PC-9 (cell line): Measurements from ENCODE around the gene SLC29A4. TPM values are rescaled to one million over a fixed set of nuclear protein-coding genes. Genes with fewer than 3 reads are reported as not detected.

Experiments used
- BruUV-seq: library from RNA; stranded (reverse); fragments of 400-500 nt; replicated peaks from 2 replicates; lab custom pipeline; 2021; lab: Mats Ljungman, UMichigan
- CTCF ChIA-PET: fragments of 300-600 bp; sonication (Branson Sonifier 250); formaldehyde crosslinking; loops from one replicate; lab custom pipeline; 2022; ENCODE audit warnings: antibody characterized with exemption; lab: Charles Lee
- POLR2A ChIA-PET: fragments of 300-600 bp; sonication (Branson Sonifier 250); formaldehyde crosslinking; loops from one replicate; lab custom pipeline; 2022; ENCODE audit warnings: antibody characterized with exemption; ENCODE audit not compliant: unreplicated experiment; lab: Charles Lee
- DNase-seq, 2 experiments: peaks; one replicate each; pipeline versions ENCODE4 v3.0.0 to v3.0.0-alpha.2; 2015 to 2022; ENCODE audit warnings: mixed read lengths in 1 of 2
- H2AFZ ChIP-seq: fragments of 200-600 bp; sonication (generic); 2 replicates; pipeline ENCODE4 v1.8.1; 2017; ENCODE audit warnings: antibody characterized with exemption
- H3F3A ChIP-seq: fragments of 200-600 bp; sonication (generic); 2 replicates; pipeline ENCODE4 v1.8.1; 2017; ENCODE audit warnings: antibody characterized with exemption, mild to moderate bottlenecking, low read depth; ENCODE audit not compliant: insufficient read depth
- H3K27ac ChIP-seq: fragments of 200-600 bp; sonication (generic); 2 replicates; pipeline ENCODE4 v1.6.1; 2016; ENCODE audit warnings: mixed run types
- H3K27me3 ChIP-seq: fragments of 200-600 bp; sonication (generic); 2 replicates; pipeline ENCODE4 v1.6.1; 2016; ENCODE audit warnings: low read depth, mixed run types; ENCODE audit not compliant: insufficient read depth
- H3K36me3 ChIP-seq: fragments of 200-600 bp; sonication (generic); 2 replicates; pipeline ENCODE4 v1.6.1; 2016; ENCODE audit warnings: low read depth, mixed run types
- H3K4me1 ChIP-seq: fragments of 200-600 bp; sonication (generic); replicated peaks from 2 replicates; pipeline ENCODE4 v1.6.1; 2016; ENCODE audit warnings: mixed run types; ENCODE audit not compliant: insufficient read depth
- H3K4me2 ChIP-seq: fragments of 200-600 bp; sonication (generic); 2 replicates; pipeline ENCODE4 v1.6.1; 2017; ENCODE audit warnings: mixed run types
- H3K4me3 ChIP-seq: fragments of 200-600 bp; sonication (generic); 2 replicates; pipeline ENCODE4 v1.6.1; 2016; ENCODE audit warnings: mixed run types
- H3K79me2 ChIP-seq: fragments of 200-600 bp; sonication (generic); 2 replicates; pipeline ENCODE4 v1.6.1; 2017; ENCODE audit warnings: low read depth, mixed run types
- H3K9me2 ChIP-seq: fragments of 200-600 bp; sonication (generic); 2 replicates; pipeline ENCODE4 v1.8.1; 2017; ENCODE audit warnings: mild to moderate bottlenecking; ENCODE audit not compliant: insufficient read depth
- H3K9me3 ChIP-seq: fragments of 200-600 bp; sonication (generic); 2 replicates; pipeline ENCODE4 v1.8.1; 2016; ENCODE audit warnings: low read depth; ENCODE audit not compliant: insufficient read depth
- H4K20me1 ChIP-seq: fragments of 200-600 bp; sonication (generic); 2 replicates; pipeline ENCODE4 v1.8.1; 2017; ENCODE audit not compliant: insufficient read depth
- CTCF ChIP-seq: fragments of 200-600 bp; sonication (generic); conservative IDR thresholded peaks from 2 replicates; pipeline ENCODE4 v1.6.1; 2017; ENCODE audit warnings: mixed run types, antibody characterized with exemption, mild to moderate bottlenecking, moderate library complexity
- EZH2 ChIP-seq: fragments of 200-600 bp; sonication (generic); IDR thresholded peaks from 2 replicates; pipeline ENCODE4 v1.8.0; 2017; ENCODE audit warnings: antibody characterized with exemption, low read depth
- intact Hi-C: fragments of 100-400 bp; cut with micrococcal nuclease; formaldehyde crosslinking; loops from one replicate; pipeline ENCODE4 v1.10.0; 2022; ENCODE audit not compliant: unreplicated experiment
- total RNA-seq: library from RNA; stranded (reverse); gene quantifications from 2 replicates; pipeline ENCODE4 v1.2.3, GENCODE V29; 2021

SLC29A4 gene
- total RNA-seq, 1 experiment from 2014 or later, result 7.9 TPM

- H3F3A ChIP-seq, result peaks cover 11% of the 10 kb centered on the region
- H3K4me2 ChIP-seq, result no peak overlapping the region
- TF ChIP-seq CTCF, result no peak
- TF ChIP-seq EZH2, result no peak
- no peaks in the 10 kb centered on the region for H3K9me2 ChIP-seq
- ChIA-PET POLR2A (no interaction called here), CTCF (interaction anchor here (0.6 kb wide), 1 partner anchor 17 kb away, joined by 6 read pairs; no protein-coding TSS in a partner anchor)
- H3K4me3 ChIP-seq, result no peak overlapping the region
- intact Hi-C loops, result no loop called here
- no peak overlapping the region for H3K27ac ChIP-seq
- H3K27me3 ChIP-seq, result no peaks in the 10 kb centered on the region
- BruUV-seq, result no TSS peak
- H3K9me3 ChIP-seq, result no peaks in the 10 kb centered on the region
- no peak for DNase-seq
- H4K20me1 ChIP-seq, result no peaks in the 10 kb centered on the region
- no peak overlapping the region for H2AFZ ChIP-seq
- no peaks in the 10 kb centered on the region for H3K36me3 ChIP-seq
- no peaks in the 10 kb centered on the region for H3K79me2 ChIP-seq
- peaks cover 19% of the 10 kb centered on the region for H3K4me1 ChIP-seq
These were observed 45.5 kb upstream of the SLC29A4 start for GRCh38 chr7:5237286-5237685.

- no peak overlapping the region for H2AFZ ChIP-seq
- no peaks in the 10 kb centered on the region for H3K79me2 ChIP-seq
- H3K36me3 ChIP-seq, result no peaks in the 10 kb centered on the region
- BruUV-seq, result no TSS peak
- H3K27me3 ChIP-seq, result no peaks in the 10 kb centered on the region
- H3K4me1 ChIP-seq, result peaks cover 19% of the 10 kb centered on the region
- H3F3A ChIP-seq, result peaks cover 11% of the 10 kb centered on the region
- DNase-seq, result no peak
- ChIA-PET CTCF (no interaction called here), POLR2A (no interaction called here)
- no peak for TF ChIP-seq EZH2
- no peak for TF ChIP-seq CTCF
- no peaks in the 10 kb centered on the region for H4K20me1 ChIP-seq
- H3K27ac ChIP-seq, result no peak overlapping the region
- intact Hi-C loops, result no loop called here
- H3K4me2 ChIP-seq, result no peak overlapping the region
- H3K4me3 ChIP-seq, result no peak overlapping the region
- no peaks in the 10 kb centered on the region for H3K9me3 ChIP-seq
- H3K9me2 ChIP-seq, result no peaks in the 10 kb centered on the region
These were observed 44.2 kb upstream of the SLC29A4 start for GRCh38 chr7:5238500-5238899.

GRCh38 chr7:5243261-5243660 lies 39.5 kb upstream of the SLC29A4 start:
- intact Hi-C loops, result loop anchor here (5.0 kb wide), 2 partner anchors 124 to 434 kb away; no protein-coding TSS in a partner anchor
- no peak overlapping the region for H3K4me3 ChIP-seq
- no peak overlapping the region for H3K27ac ChIP-seq
- POLR2A ChIA-PET, result interaction anchor here (0.6 kb wide), 1 partner anchor 27 kb away, joined by 5 read pairs; no protein-coding TSS in a partner anchor
- H3K9me2 ChIP-seq, result no peaks in the 10 kb centered on the region
- BruUV-seq, result no TSS peak
- peaks cover 6% of the 10 kb centered on the region; the same call in 1 of the 2 replicates for H3F3A ChIP-seq
- H3K9me3 ChIP-seq, result no peaks in the 10 kb centered on the region
- H4K20me1 ChIP-seq, result no peaks in the 10 kb centered on the region
- CTCF ChIA-PET, result interaction anchor here (0.7 kb wide), 1 partner anchor 11 kb away, joined by 5 read pairs; no protein-coding TSS in a partner anchor
- H3K4me1 ChIP-seq, result peaks cover 17% of the 10 kb centered on the region
- H3K27me3 ChIP-seq, result no peaks in the 10 kb centered on the region
- no peak overlapping the region for H2AFZ ChIP-seq
- DNase-seq, result no peak
- TF ChIP-seq EZH2 (no peak), CTCF (no peak)
- no peaks in the 10 kb centered on the region for H3K36me3 ChIP-seq
- H3K79me2 ChIP-seq, result no peaks in the 10 kb centered on the region
- H3K4me2 ChIP-seq, result no peak overlapping the region
